ENCODE results near the gene KIF2C. TPM values are rescaled to one million over a fixed set of nuclear protein-coding genes. Genes with fewer than 3 reads are reported as not detected.

Gene KIF2C
- total RNA-seq, 4 donors from 2014 or later, result 0.64 to 15.1 TPM; not detected in 2

DNA sequence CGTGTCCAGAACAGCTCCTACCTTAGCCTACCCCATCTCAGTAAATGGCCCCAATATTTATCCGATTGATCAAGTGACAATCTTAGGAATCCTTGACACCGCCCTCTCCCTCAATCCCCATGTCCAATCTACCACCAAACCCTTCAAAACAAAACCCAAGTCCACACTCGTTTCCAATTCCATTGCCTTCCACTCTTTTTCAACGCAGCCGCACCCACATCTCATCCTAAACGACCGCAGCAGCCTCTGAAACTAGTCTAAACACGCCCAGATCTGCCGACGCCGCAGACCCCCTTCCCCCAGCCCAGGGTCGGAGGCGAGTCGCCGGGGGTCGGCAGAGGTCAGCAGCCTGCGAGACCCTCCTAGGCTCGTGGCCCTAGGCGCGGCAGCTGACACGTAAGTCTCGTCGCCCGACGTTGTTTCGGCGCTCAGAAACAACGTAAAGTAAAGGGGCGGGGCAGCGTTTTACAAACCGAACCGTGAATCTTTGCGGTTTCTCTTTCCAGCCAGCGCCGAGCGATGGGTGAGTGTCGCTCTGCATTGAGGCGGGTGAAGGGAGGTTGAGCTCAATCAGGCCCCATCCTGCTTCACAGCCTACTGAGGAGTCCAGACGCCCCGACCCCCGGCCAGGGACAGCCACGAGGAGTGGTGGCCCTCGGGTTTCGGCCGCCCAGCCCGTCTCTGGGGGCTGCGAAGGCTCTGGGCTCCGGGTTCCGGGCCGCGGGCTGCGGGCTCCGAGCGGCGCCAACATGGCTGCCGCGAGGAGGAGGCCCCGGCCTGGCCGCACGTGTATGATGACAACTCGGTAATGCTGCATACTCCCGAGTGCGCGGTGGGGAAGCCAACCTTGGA, 35.7 kb downstream of the KIF2C start, which contains the start of gene RPS8:
Gene RPS8, plus strand, starts transcription at position 463 of the 852 bp plus-strand sequence. Its CDS starts 57 bp downstream, at position 520.
- intact Hi-C loops (cut with DNase I; ENCODE audit: low total_unique reads), result no loop called here
- no peaks in the 10 kb centered on the region for H3K27me3 ChIP-seq
- H3K9me3 ChIP-seq, result no peaks in the 10 kb centered on the region
- no peaks in the 10 kb centered on the region for H3K4me1 ChIP-seq
- no peaks in the 10 kb centered on the region for H3K36me3 ChIP-seq
- peak within 1 kb of the TSS; percentile 88 to 93 for H3K4me3 ChIP-seq
- peak within 1 kb of the TSS; percentile 94 to 98 for H3K27ac ChIP-seq
- TF ChIP-seq, protein P1, sequence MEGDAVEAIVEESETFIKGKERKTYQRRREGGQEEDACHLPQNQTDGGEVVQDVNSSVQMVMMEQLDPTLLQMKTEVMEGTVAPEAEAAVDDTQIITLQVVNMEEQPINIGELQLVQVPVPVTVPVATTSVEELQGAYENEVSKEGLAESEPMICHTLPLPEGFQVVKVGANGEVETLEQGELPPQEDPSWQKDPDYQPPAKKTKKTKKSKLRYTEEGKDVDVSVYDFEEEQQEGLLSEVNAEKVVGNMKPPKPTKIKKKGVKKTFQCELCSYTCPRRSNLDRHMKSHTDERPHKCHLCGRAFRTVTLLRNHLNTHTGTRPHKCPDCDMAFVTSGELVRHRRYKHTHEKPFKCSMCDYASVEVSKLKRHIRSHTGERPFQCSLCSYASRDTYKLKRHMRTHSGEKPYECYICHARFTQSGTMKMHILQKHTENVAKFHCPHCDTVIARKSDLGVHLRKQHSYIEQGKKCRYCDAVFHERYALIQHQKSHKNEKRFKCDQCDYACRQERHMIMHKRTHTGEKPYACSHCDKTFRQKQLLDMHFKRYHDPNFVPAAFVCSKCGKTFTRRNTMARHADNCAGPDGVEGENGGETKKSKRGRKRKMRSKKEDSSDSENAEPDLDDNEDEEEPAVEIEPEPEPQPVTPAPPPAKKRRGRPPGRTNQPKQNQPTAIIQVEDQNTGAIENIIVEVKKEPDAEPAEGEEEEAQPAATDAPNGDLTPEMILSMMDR (IDR thresholded peaks at IDR 0.05), result peak in 1 of 4 experiments; percentile 5
- peak; percentile 88 to 95 for TF ChIP-seq POLR2A (IDR thresholded peaks at IDR 0.05)
- peak; percentile 92 to 95 for DNase-seq

DNA sequence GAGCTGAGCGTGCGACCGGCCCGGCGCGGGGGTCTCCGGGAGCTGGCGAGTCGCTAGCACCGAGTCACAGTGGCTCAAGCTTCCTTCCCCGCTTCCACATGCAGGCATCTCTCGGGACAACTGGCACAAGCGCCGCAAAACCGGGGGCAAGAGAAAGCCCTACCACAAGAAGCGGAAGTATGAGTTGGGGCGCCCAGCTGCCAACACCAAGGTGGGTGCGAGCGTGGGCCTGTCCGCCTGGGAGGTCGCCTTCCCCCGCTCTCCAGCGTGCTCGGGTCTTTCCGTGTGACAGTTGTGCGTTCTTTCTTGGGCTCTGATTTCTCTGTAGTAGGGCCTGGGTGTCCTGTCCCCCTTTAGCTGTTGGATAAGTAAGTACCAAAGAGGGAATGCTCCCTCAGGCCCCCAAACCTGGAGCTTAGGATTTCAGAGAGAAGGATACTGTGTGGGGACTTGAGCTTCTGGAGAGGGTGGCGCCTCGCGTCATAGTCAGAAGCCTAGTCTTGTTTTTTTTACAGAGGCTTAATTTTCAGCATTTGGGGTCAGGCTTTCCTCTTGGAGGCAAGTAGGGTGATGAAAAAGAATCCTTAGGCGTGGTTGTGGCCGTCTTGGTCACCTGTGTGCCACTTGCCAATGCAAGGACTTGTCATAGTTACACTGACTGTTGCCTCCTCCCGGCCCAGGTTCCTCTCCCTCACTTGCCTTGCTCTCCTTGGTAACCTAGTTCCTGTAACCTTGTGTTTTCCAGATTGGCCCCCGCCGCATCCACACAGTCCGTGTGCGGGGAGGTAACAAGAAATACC, 36.5 kb downstream of the KIF2C start:
- DNase-seq, result peak in 1 of 2 donors; percentile 36
- Histone ChIP-seq H3K4me3 (peak overlapping the region; percentile 88 to 93), H3K36me3 (no peaks in the 10 kb centered on the region), H3K9me3 (no peaks in the 10 kb centered on the region), H3K4me1 (no peaks in the 10 kb centered on the region), H3K27ac (peak overlapping the region; percentile 94 to 98), H3K27me3 (no peaks in the 10 kb centered on the region)
- intact Hi-C loops (cut with DNase I; ENCODE audit: low total_unique reads), result no loop called here
- TF ChIP-seq, protein P1 (IDR thresholded peaks at IDR 0.05), result no peak
- TF ChIP-seq POLR2A (IDR thresholded peaks at IDR 0.05), result no peak

DNA sequence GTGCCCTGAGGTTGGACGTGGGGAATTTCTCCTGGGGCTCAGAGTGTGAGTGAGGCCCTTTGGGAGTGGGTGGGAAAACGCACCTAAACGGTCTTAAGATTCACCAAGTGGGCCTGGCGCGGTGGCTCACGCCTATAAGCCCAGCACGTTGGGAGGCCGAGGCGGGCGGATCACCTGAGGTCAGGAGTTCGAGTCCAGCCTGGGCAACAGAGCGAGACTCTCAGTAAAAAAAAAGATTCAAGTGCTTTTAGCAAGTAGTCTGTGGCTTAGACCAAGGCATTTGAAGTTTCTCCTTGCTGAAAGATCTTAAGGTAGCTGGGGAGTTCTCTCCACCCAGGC, 37.1 kb downstream of the KIF2C start:
- no peaks in the 10 kb centered on the region for H3K4me1 ChIP-seq
- no peaks in the 10 kb centered on the region for H3K9me3 ChIP-seq
- DNase-seq, result no peak
- intact Hi-C loops (cut with DNase I; ENCODE audit: low total_unique reads), result no loop called here
- TF ChIP-seq, protein P1 (IDR thresholded peaks at IDR 0.05), result no peak
- no peak for TF ChIP-seq POLR2A (IDR thresholded peaks at IDR 0.05)
- peak overlapping the region; percentile 94 to 98 for H3K27ac ChIP-seq
- H3K27me3 ChIP-seq, result no peaks in the 10 kb centered on the region
- H3K4me3 ChIP-seq, result peak overlapping the region; percentile 88 to 93
- H3K36me3 ChIP-seq, result no peaks in the 10 kb centered on the region

DNA sequence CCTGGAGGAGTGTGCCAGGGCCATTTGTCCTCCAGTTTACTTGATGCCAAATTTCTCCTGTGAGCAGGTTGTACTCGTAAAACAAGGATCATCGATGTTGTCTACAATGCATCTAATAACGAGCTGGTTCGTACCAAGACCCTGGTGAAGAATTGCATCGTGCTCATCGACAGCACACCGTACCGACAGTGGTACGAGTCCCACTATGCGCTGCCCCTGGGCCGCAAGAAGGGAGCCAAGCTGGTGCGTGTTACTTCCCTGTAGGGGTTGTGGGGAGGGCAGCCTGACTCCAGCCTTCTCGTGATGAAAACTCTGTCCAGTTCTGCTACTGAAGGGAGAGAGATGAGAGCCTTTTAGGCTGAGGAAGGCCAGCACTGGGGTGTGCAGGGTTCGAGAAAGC, 37.9 kb downstream of the KIF2C start:
- Histone ChIP-seq H3K4me1 (no peaks in the 10 kb centered on the region), H3K9me3 (no peaks in the 10 kb centered on the region), H3K27ac (no peak overlapping the region), H3K36me3 (no peaks in the 10 kb centered on the region), H3K27me3 (no peaks in the 10 kb centered on the region), H3K4me3 (no peak overlapping the region)
- intact Hi-C loops (cut with DNase I; ENCODE audit: low total_unique reads), result no loop called here
- TF ChIP-seq, protein P1 (IDR thresholded peaks at IDR 0.05), result no peak
- TF ChIP-seq POLR2A (IDR thresholded peaks at IDR 0.05), result no peak
- no peak for DNase-seq

All from uterus (tissue), 4 donors.